HL-60/S4 treated with phorbol 12-myristate 13-acetate at 8.2 ng/mL for 4 days and 3 days (cell line): Measurements from ENCODE around the gene AP2B1.

Experiments
- in situ Hi-C: fragments of 300-500 bp; cut with MboI; formaldehyde crosslinking; loops from 2 replicates; pipeline ENCODE4 v1.15.0; 2022; ENCODE audit warnings: low sequenced_read_pairs

AP2B1 gene

GRCh38 chr17:35618628-35619027 is 31.5 kb downstream of the AP2B1 start:
- in situ Hi-C loops: loop anchor here (25.0 kb wide), 1 partner anchor 119 kb away; the partner anchor contains the start of gene RASL10B

- in situ Hi-C loops: loop anchor here (25.0 kb wide), 1 partner anchor 116 kb away; the partner anchor contains the start of gene RASL10B
These were observed 34.6 kb downstream of the AP2B1 start for GRCh38 chr17:35621768-35622167.

DNA sequence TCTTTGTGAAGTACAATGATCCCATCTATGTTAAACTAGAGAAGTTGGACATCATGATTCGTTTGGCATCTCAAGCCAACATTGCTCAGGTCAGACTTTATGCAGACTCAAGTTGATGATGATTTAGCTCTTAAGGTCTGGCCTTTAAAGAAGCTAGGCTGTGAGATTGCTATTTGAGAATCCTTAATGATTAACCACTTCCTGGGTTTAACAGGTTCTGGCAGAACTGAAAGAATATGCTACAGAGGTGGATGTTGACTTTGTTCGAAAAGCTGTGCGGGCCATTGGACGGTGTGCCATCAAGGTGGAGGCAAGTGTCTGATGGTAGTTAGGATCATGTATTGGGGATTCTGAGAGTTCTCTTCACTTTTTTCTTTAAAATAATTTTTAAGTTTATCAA is 40.3 kb downstream of the AP2B1 start:
- in situ Hi-C loops: no loop called here

GRCh38 chr17:35630530-35631148 is 43.5 kb downstream of the AP2B1 start:
- in situ Hi-C loops: no loop called here

DNA sequence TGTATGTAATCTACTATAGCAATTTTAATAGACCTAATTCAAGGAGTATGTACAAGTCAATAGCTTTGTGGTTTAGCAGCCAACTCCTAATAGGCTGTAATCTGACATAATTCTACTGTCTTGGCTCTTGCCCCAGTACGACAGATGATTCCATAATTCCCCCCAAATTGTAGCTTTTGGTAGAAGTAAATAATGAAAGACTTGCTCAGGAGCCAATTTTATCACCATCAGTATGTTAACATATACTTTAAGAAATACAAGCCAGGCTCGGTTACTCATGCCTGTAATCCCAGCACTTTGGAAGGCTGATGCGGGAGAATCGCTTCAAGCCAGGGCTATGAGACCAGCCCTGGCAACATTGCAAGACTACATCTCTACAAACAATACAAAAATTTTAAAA is 53.9 kb downstream of the AP2B1 start:
- in situ Hi-C loops: no loop called here

DNA sequence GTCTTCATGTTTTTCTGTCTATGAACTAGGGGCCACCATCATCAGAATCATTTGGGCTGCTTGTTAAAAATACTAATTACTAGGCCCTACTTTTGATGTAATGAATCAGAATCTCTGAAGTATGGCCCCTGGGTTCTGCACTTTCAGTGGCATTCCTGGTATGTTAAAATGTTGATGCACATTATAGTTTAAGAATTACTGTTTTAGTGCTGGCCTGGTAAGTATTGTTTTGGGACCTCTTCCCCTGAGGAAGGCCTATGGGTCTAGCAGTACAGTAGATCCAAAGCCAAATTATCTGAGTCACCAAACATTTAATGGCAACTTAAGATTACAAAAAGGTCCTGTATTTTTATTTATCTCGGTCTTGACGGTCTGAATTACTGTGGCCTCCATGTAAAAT is 58.8 kb downstream of the AP2B1 start:
- in situ Hi-C loops: no loop called here

- in situ Hi-C loops: no loop called here
These were observed 64.3 kb downstream of the AP2B1 start for GRCh38 chr17:35651467-35651866.

- in situ Hi-C loops: no loop called here
These were observed 66.7 kb downstream of the AP2B1 start for GRCh38 chr17:35653619-35654361.

- in situ Hi-C loops: no loop called here
These were observed 68.2 kb downstream of the AP2B1 start for GRCh38 chr17:35655303-35655702.

DNA sequence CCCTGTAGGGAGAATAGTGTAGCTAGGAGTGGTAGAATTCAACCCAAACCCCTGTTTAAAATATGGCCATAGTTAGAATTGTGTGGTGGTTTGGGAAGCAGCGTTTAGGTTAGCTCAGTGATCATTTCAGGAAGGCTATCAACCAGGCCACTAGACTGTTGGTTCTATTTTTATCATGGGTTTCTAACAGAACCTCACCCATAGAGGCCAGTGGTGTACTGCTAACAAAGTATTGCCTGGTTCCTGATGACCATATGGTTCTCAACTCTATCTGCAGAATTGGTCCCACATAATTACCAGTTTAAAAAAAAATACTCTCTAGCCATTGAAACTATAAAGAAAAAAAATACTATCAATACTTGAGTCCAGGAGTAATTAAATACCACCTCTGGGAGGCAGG is 73.8 kb downstream of the AP2B1 start:
- in situ Hi-C loops: no loop called here

- in situ Hi-C loops: no loop called here
These were observed 77.6 kb downstream of the AP2B1 start for GRCh38 chr17:35664685-35665084.

GRCh38 chr17:35665662-35666061 is 78.5 kb downstream of the AP2B1 start:
- in situ Hi-C loops: no loop called here

GRCh38 chr17:35666070-35666469 is 78.9 kb downstream of the AP2B1 start:
- in situ Hi-C loops: no loop called here

- in situ Hi-C loops: no loop called here
These were observed 79.9 kb downstream of the AP2B1 start for GRCh38 chr17:35666967-35667532.

- in situ Hi-C loops: no loop called here
These were observed 81.7 kb downstream of the AP2B1 start for GRCh38 chr17:35668802-35669201.

DNA sequence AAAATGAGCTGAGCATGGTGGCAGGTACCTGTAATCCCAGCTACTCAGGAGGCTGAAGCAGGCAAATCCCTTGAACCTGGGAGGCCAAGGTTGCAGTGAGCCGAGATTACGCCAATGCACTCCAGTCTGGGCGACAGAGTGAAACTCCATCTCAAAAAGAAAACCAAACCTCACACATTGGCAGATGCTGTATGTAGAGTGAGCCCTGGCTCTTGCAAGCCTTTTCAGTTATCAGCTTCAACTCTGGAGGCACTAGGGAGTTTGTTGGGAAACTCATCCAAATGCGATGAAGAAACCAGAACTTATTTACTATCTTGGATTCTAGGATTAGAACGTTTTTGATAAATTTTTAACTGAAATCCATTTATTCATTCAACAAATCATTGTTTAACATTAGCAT is 87.4 kb downstream of the AP2B1 start:
- in situ Hi-C loops: no loop called here

- in situ Hi-C loops: no loop called here
These were observed 89.3 kb downstream of the AP2B1 start for GRCh38 chr17:35676441-35676840.

GRCh38 chr17:35679007-35679682 is 92.0 kb downstream of the AP2B1 start:
- in situ Hi-C loops: no loop called here

- in situ Hi-C loops: no loop called here
These were observed 96.5 kb downstream of the AP2B1 start for GRCh38 chr17:35683591-35683990.

- in situ Hi-C loops: no loop called here
These were observed 97.1 kb downstream of the AP2B1 start for GRCh38 chr17:35684055-35684802.
